Medulla oblongata (tissue), 1 donor: ENCODE results near the gene STX18.
"Not testable (repeated sequence)": the region's sequence is repeated elsewhere in the genome, so short reads cannot be mapped to it uniquely, and the experiment has no call there.

ENCODE experiments used
- DNase-seq: peaks from one replicate; pipeline ENCODE4 v3.0.0-alpha.2; 2015; ENCODE audit errors: extremely low spot score

STX18 gene

GRCh38 chr4:4510641-4511040, 31.2 kb downstream of the STX18 start:
- not testable (repeated sequence) for DNase-seq

GRCh38 chr4:4509521-4509920, 32.3 kb downstream of the STX18 start:
- DNase-seq, result no peak

- DNase-seq, result no peak
Measured at GRCh38 chr4:4507923-4508322, 33.9 kb downstream of the STX18 start.

GRCh38 chr4:4507403-4507802, 34.4 kb downstream of the STX18 start:
- DNase-seq, result no peak

- DNase-seq, result peak; percentile 28
Measured at GRCh38 chr4:4506961-4507360, 34.9 kb downstream of the STX18 start.

GRCh38 chr4:4505211-4505610, 36.6 kb downstream of the STX18 start:
- DNase-seq, result not testable (repeated sequence)

GRCh38 chr4:4504783-4505182, 37.1 kb downstream of the STX18 start:
- DNase-seq, result no peak

- DNase-seq, result peak; percentile 55
Measured at GRCh38 chr4:4502694-4503311, 39.0 kb downstream of the STX18 start.

GRCh38 chr4:4501679-4502078, 40.2 kb downstream of the STX18 start:
- DNase-seq, result no peak

- no peak for DNase-seq
Measured at GRCh38 chr4:4499438-4500123, 42.3 kb downstream of the STX18 start.

- DNase-seq, result no peak
Measured at GRCh38 chr4:4496592-4497372, 45.1 kb downstream of the STX18 start.

- no peak for DNase-seq
Measured at GRCh38 chr4:4494882-4495281, 47.0 kb downstream of the STX18 start.

GRCh38 chr4:4492161-4492847, 49.5 kb downstream of the STX18 start:
- DNase-seq, result no peak

- no peak for DNase-seq
Measured at GRCh38 chr4:4491396-4491893, 50.4 kb downstream of the STX18 start.

GRCh38 chr4:4490816-4491215, 51.0 kb downstream of the STX18 start:
- DNase-seq, result no peak

GRCh38 chr4:4490041-4490440, 51.8 kb downstream of the STX18 start:
- no peak for DNase-seq

GRCh38 chr4:4488405-4489404, 53.1 kb downstream of the STX18 start:
- peak; percentile 89 for DNase-seq

GRCh38 chr4:4486969-4487368, 54.9 kb downstream of the STX18 start:
- DNase-seq, result no peak

- no peak for DNase-seq
Measured at GRCh38 chr4:4485806-4486205, 56.0 kb downstream of the STX18 start.

- no peak for DNase-seq
Measured at GRCh38 chr4:4481399-4481994, 60.4 kb downstream of the STX18 start.
